GM10847 (cell line): Measurements from ENCODE around the gene HOXC11.

ENCODE experiments used
- POLR2A ChIP-seq: IDR thresholded peaks from 2 replicates; pipeline ENCODE4 v1.6.1; 2011; ENCODE audit not compliant: insufficient read length; ENCODE audit errors: extremely low read depth

HOXC11 gene

DNA sequence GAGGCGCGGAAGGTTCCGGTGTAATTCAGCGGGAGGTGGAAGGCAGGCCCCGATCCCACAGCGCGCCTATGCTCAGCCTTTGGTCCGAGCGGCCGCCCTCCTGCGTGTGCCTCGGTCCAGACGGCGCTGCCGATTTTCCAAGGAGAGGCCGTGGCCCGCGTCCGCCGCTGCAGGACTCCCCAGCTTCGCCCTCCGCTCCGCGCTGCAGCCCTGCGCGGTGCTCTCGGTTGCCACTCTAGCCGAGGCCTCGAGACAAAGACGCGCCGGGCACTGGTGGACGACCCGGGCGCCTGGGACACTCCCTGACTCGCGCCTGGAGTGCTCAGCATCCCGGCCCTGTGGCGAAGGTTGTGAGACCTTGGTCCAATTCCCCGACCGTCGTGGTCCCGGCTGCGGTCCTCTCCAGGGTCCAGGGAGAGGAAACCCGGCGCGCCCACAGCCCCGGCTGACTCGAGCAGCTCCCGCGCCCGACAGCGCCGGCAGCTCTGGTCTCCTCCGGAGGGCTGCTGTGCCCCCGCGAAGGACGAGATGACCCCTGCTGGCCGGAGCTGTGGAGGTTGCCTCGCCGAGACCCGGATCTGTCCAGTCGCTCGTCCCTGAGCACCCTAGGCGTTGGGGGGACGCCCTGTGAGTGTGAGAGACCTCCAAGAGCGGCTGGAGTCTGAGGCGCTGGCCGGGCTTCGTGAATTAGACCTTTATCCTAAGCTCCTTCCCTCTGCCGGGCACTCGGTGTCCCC is 11.7 kb upstream of the HOXC11 start:
- TF ChIP-seq POLR2A: no peak

GRCh38 chr12:53963005-53963404 is 9.9 kb upstream of the HOXC11 start:
- no peak for TF ChIP-seq POLR2A

DNA sequence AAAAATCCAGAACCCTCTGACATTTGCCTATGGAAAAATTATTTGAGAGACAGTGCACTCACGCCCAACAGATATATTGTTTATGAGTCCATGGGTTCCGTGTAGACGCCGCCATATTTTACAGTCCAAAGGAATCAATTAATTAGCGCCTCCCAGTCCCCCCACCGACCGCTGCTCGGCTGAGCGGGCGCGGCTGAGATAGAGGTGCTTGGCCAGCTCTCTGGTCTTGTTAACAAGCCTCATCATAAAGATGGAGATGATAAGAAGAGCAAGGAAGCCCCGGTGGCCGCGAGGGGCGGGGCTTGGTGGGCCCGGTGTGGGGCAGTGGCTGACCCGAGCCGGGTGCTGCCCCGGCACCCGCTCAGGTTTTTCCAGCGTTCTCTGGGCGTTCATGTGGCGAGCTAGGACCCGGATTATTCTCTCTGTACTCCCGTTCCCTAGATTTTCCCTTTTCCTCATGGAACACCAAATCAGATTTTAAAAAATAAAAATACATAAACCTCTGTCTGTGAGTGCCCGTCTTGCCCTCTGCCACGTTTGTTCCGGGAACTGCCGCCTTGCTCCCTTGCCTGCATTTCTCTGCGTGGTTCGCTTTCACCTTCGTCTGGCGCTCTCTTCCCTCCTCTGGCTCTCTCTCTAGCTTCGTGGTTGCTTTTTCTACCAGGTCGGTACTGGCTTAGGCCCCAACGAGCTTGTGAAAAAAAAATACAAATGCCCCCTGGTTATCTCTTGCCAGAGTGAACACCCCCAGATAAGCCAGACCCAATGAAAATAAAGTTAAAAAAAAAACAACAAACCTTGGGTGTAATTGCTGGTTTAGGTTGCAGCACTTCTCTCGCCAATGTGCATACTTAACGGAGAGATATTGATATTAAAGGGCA is 9.3 kb upstream of the HOXC11 start:
- no peak for TF ChIP-seq POLR2A

DNA sequence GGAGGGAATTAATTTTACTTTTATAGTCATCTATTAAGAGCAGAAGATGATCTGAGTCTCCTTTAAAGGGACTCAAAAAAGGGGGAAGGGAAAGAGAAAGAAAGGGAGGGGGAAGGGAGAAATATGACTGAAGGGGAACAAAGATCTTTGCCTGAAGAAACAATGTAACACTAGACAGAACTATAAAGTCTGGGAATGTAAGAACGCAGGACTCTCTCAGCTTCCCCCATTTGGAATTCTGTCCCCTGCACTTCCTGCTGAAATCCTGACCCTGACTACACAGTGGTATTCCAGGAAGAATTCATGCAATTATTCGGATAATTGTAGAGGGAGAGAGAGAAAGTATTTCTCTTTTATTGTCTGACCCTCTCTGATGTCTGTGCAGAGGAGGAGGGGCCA is 8.6 kb upstream of the HOXC11 start:
- no peak for TF ChIP-seq POLR2A

GRCh38 chr12:53965281-53966084 is 7.4 kb upstream of the HOXC11 start:
- no peak for TF ChIP-seq POLR2A

DNA sequence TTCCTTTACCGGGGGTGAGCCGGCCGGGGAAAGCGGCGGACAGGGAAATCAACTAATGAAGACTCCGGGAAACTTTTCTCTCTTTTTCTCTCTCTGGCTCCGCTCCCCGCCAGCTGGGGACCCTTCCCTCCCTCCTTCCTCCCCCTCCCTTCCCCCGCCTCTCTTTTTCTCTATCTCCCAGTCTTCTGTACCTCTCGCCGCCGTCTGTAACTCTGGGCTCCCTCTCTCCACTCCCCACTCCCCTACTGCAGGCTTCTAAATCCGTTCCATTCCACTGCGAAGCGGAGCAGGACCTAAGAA is 6.9 kb upstream of the HOXC11 start:
- no peak for TF ChIP-seq POLR2A

DNA sequence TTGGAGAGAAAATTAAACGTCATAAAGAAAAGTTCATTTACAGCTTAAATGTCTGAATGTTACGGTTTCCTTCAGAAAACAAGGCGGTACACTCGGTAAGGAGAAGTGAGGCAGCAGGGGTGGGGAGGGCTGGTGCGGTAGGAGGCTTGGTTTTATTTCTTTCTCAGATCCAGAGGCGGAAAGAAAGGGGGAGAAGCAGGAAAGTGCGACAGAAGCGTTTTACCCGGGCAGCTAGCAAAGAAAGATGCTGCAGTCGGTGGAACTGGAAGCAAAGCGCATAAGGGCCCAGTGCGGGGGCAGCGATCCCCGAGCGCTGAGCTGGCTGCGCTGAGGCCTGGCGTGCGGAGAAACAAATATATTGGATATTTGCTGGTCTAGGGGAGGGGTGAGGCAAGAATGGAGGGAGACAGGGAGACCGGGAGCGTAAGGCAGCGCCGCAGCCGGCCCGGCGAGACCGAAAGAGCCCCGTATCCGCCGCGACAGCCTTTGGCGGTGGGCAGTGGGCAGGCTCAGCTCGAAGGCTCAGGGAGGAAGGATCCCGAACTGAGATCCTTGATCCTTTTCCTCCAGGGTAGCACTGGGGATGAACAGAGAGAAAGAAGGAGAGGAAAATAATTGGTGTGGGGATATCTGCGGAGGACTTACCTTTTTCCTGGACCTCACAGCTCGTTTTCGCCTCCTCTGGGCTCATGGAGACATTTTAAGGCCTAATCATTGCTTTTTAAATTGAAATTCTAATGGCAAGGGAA is 6.4 kb upstream of the HOXC11 start:
- no peak for TF ChIP-seq POLR2A

DNA sequence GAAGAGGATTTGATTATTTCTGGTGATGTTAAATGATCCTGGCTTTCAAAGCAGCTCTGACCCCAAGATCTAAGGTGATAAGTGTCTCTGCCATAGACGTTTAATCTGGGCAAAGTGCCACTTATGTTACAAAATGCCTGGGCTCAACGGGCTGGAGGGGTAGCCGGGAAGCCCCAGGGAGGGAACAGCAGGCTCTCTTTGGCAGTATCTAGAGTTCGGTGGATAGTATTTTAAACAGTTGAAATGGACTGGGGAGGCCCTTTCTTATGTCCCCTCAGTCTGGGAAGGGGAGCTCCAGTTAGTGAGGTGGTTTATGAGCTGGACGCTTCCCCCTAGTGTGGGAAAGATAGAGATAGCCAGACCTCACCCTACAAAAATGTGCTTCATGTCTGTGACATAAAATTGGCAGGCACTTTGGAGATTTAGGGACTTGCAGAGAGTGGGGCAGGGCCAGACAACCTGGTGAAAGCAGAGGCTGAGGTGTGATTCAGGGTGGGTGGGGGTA is 5.5 kb upstream of the HOXC11 start:
- no peak for TF ChIP-seq POLR2A

DNA sequence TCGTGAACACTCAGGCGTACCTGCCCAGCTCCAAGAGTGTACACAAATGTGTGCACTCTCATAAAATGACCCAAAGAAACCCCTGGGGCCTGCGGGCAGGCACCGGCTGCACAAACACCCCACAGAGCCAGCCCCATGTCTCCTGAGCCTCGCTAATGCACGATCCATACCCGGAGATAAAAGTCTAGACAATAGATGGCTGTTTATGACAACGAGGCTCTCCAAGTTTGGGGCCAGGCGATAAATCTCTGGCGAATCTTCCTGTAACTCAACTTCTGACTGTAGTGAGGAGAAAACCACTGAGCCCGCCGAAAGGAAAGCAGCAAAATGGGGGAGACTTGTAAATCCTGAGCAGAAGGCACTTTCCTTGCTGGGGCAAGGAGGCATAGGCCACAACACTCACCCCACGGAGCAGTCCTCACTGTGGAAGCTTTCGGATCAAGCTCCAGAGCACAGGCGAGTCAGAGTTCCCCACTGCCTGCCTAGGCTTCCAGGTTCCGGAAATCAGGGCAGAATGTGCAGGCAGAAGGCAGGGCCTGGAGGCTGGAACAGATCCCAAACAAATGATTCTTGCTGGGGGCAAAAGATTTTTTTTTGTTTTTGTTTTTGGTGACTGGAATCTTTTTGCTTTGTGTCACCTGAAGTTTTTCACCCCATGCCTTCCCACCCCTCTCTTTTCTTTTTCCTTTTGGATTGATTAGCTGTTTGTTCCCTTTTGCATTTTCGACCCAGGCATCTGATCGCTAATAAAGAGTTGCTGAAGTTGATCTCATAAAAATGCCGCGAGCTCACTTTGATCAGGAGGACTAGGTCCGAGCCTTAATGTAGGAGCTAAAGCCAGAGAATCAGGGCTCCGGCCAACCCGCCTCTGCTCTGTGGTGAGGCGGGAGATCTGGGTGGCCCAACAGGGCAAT is 4.5 kb upstream of the HOXC11 start:
- TF ChIP-seq POLR2A: no peak

DNA sequence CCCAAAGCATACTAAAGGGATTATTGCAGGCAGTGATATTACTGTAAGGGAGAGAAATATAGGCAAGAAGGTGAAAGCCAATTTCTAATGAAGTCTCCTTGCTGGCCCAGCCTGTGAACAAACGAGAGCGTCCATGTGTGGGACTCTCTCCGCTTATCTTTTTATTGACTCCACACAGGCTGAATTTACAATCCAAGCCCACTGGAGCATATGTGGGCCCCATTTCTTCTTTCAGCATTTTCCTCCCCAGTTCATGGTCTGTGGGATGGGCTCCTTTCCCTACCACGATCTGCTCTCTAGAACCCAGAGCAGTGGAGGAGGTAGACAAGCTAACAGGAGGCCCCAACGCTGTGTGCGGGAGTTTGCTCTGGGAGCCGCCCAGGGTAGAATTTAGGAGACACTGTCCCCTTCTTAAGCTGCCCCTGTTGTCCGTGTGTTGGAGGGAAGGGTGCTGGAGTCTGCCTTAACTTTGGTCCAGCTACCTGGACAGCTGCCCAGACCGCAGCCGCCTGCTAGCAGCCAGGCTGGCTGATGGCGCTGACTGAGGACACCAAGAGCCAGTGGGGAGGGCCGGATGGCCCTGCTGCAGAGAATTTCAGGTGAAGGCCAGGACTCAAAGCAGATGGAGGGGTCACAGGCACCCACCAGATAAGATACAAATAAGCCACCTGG is 3.2 kb upstream of the HOXC11 start:
- TF ChIP-seq POLR2A: no peak

DNA sequence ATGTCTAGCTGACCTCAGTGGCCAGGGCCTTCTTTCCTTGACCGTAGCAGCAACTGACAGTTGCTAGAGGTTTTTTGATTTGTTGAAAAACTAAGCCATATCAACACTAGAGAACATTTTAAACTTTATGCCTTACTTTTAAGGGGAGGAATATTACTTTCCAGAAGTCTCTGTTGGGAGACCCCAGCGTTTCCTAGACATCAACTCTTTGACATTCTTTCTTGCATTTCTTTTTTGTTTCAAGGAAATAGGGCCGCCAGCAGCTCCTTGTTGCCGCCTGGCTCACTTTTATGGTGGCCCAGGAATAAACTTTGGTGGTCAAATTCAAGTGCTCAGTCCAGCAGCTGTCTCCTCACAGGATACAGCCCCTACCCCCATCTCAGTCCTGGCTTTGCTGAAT is 2.5 kb upstream of the HOXC11 start:
- TF ChIP-seq POLR2A: no peak

DNA sequence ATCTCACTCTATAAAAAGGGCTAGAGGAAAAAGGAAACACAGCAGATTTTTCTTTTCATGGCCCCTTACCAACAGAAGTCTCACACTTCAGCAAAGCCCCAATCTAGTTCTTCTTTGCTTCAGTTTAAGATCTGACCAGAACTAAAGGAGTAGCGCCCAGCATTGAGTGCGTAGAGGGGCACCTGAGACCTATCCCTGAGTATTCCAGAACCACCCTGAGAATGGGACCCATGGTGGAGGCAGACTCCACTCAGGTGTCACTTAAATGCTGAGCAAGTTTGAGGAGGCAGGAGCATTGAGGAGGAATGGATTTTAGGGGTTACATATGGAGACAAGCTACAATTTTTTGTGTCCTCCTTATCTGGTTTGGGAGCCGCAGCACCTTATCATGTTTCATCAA is 1.8 kb upstream of the HOXC11 start:
- TF ChIP-seq POLR2A: no peak

DNA sequence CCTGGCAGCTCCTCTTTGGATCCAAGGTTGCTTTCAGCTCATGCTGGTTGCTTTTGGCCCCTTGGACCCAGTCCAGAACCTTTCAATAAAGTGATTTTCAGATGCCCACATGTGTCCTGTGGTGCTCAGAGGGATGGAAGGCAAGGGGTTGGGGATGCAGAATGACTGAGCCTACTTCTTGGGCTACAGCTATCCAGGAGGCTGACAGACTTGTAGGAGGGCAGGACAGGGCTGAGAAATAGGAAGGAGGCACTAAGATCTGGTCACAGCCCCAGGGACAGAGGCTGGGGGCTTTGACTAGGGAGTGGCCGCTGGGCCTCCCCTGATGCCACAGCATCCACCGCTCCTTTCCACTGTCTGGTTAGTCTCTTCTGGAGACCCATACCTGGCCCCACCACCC is 1.2 kb upstream of the HOXC11 start:
- no peak for TF ChIP-seq POLR2A
